HL-60 (cell line): ENCODE results near the gene LRRC53.

Experiments
- DNase-seq, 2 experiments: peaks; one replicate each; pipeline ENCODE4 v3.0.0-alpha.2; 2010 to 2020; ENCODE audit warnings: low read depth in 1 of 2, low spot score in 1 of 2
- H3K27ac ChIP-seq: fragments of 250-450 bp; sonication (Bioruptor Pico); replicated peaks from 2 replicates; pipeline ENCODE4 v1.5.1; 2020; ENCODE audit warnings: mild to moderate bottlenecking, moderate library complexity
- H3K27me3 ChIP-seq: fragments of 250-450 bp; sonication (Bioruptor Pico); 2 replicates; pipeline ENCODE4 v1.5.1; 2021; ENCODE audit warnings: mild to moderate bottlenecking, moderate library complexity; ENCODE audit not compliant: insufficient read depth, poor library complexity, severe bottlenecking
- H3K4me3 ChIP-seq: replicated peaks from 2 replicates; pipeline ENCODE4 v1.5.1; 2011; ENCODE audit warnings: mild to moderate bottlenecking, control low read depth, low read length; ENCODE audit not compliant: insufficient read depth
- GABPA ChIP-seq: IDR thresholded peaks from 2 replicates; pipeline ENCODE4 v1.6.1; 2012; ENCODE audit warnings: low read depth
- POLR2AphosphoS5 ChIP-seq: IDR thresholded peaks from 2 replicates; pipeline ENCODE4 v1.6.1; 2012; ENCODE audit warnings: low read depth
- REST ChIP-seq: IDR thresholded peaks from 2 replicates; pipeline ENCODE4 v1.6.1; 2012; ENCODE audit warnings: low read depth; ENCODE audit not compliant: insufficient replicate concordance
- SPI1 ChIP-seq: IDR thresholded peaks from 2 replicates; pipeline ENCODE4 v1.6.1; 2012; ENCODE audit warnings: low read depth, mild to moderate bottlenecking, borderline replicate concordance
- TF ChIP-seq, protein P1 (sequence below): IDR thresholded peaks from one replicate; pipeline ENCODE4 v1.5.1; 2011; ENCODE audit warnings: low read length, control low read depth, inconsistent platforms; ENCODE audit not compliant: insufficient read depth

Gene LRRC53

GRCh38 chr1:74463333-74463988, 49.0 kb downstream of the LRRC53 start:
- no peak for TF ChIP-seq REST
- no peak for TF ChIP-seq SPI1
- no peak for TF ChIP-seq POLR2AphosphoS5
- TF ChIP-seq, protein P1, sequence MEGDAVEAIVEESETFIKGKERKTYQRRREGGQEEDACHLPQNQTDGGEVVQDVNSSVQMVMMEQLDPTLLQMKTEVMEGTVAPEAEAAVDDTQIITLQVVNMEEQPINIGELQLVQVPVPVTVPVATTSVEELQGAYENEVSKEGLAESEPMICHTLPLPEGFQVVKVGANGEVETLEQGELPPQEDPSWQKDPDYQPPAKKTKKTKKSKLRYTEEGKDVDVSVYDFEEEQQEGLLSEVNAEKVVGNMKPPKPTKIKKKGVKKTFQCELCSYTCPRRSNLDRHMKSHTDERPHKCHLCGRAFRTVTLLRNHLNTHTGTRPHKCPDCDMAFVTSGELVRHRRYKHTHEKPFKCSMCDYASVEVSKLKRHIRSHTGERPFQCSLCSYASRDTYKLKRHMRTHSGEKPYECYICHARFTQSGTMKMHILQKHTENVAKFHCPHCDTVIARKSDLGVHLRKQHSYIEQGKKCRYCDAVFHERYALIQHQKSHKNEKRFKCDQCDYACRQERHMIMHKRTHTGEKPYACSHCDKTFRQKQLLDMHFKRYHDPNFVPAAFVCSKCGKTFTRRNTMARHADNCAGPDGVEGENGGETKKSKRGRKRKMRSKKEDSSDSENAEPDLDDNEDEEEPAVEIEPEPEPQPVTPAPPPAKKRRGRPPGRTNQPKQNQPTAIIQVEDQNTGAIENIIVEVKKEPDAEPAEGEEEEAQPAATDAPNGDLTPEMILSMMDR = no peak
- no peak for TF ChIP-seq GABPA
- H3K27ac ChIP-seq = no peak overlapping the region
- no peak for DNase-seq
- H3K4me3 ChIP-seq = no peak overlapping the region
- no peaks in the 10 kb centered on the region for H3K27me3 ChIP-seq

- Histone ChIP-seq H3K4me3 (no peak overlapping the region), H3K27me3 (no peaks in the 10 kb centered on the region), H3K27ac (no peak overlapping the region)
- DNase-seq = no peak
- TF ChIP-seq REST = no peak
- TF ChIP-seq GABPA = no peak
Observed at GRCh38 chr1:74457253-74457652, 55.2 kb downstream of the LRRC53 start.

DNA sequence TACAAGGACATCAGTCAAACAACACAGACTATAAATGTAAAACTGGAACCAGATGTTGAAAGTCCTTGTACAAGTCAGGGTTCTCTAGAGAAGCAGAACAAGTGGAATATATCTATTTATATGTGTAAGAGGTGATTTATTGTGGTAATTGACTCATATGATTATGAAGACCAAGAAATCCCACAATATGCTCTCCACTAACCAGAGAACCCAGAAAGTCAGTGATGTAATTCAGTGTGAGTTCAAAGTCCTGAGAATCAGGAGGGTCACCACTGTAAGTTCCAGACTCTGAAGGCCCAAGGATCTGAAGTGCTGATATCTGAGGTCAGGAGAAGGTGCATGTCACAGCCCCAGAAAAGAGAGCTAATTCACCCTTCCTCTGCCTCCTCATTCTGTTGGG, 57.0 kb downstream of the LRRC53 start:
- Histone ChIP-seq H3K27ac (no peak overlapping the region), H3K27me3 (no peaks in the 10 kb centered on the region), H3K4me3 (no peak overlapping the region)
- DNase-seq = no peak
- TF ChIP-seq POLR2AphosphoS5 (no peak), REST (no peak), GABPA (no peak), SPI1 (no peak)
- TF ChIP-seq, protein P1 = no peak

- TF ChIP-seq SPI1 (no peak), GABPA (no peak), POLR2AphosphoS5 (no peak), REST (no peak)
- TF ChIP-seq, protein P1 = no peak
- H3K27ac ChIP-seq = no peak overlapping the region
- no peak for DNase-seq
Observed at GRCh38 chr1:74453277-74453676, 59.1 kb downstream of the LRRC53 start.

More at GRCh38 chr1:74453277-74453676, 59.1 kb downstream of the LRRC53 start:
- Histone ChIP-seq H3K27me3 (no peaks in the 10 kb centered on the region), H3K4me3 (no peak overlapping the region)
